PC-3 (cell line): Measurements from ENCODE around the gene ANKIB1.

Experiments used
- EZH2 ChIP-seq: fragments of 300-600 bp; sonication (generic); IDR thresholded peaks from one replicate; pipeline ENCODE4 v1.6.1; 2017; ENCODE audit warnings: antibody characterized with exemption, mild to moderate bottlenecking, low read length; ENCODE audit not compliant: unreplicated experiment
- EZH2phosphoT487 ChIP-seq: fragments of 300-600 bp; sonication (generic); IDR thresholded peaks from 2 replicates; pipeline ENCODE4 v1.6.1; 2018; ENCODE audit warnings: mild to moderate bottlenecking, antibody characterized with exemption, low read length, borderline replicate concordance
- TF ChIP-seq, protein P1 (sequence below): fragments of 300-600 bp; sonication (generic); conservative IDR thresholded peaks from 2 replicates; pipeline ENCODE4 v1.5.1; 2017; ENCODE audit warnings: antibody characterized with exemption, low read depth, mild to moderate bottlenecking, low read length

DNA sequence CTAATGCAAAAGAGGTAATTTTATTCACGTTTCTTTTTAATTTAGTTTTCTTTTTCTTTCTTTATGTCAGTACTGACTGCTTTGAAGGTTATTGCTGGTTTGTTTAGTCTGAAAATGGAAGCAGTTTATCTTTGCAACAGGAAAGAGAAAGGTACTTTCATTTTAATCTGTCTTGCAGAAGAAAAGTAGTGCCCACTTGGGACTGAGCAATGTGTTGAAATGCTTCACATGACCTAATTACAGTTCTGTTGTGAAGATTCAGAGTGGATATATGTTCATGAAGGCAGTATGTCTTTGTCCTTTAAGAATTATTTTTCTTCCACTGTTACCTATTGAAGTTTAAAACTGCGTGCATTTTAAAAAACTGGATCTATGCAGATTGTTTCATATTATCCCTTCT is 80.1 kb downstream of the ANKIB1 start:
- TF ChIP-seq, protein P1, sequence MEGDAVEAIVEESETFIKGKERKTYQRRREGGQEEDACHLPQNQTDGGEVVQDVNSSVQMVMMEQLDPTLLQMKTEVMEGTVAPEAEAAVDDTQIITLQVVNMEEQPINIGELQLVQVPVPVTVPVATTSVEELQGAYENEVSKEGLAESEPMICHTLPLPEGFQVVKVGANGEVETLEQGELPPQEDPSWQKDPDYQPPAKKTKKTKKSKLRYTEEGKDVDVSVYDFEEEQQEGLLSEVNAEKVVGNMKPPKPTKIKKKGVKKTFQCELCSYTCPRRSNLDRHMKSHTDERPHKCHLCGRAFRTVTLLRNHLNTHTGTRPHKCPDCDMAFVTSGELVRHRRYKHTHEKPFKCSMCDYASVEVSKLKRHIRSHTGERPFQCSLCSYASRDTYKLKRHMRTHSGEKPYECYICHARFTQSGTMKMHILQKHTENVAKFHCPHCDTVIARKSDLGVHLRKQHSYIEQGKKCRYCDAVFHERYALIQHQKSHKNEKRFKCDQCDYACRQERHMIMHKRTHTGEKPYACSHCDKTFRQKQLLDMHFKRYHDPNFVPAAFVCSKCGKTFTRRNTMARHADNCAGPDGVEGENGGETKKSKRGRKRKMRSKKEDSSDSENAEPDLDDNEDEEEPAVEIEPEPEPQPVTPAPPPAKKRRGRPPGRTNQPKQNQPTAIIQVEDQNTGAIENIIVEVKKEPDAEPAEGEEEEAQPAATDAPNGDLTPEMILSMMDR, result no peak
- TF ChIP-seq EZH2 (no peak), EZH2phosphoT487 (no peak)
